GM10847 (cell line): Measurements from ENCODE around the gene CD44.

Source experiments
- POLR2A ChIP-seq: IDR thresholded peaks from 2 replicates; pipeline ENCODE4 v1.6.1; 2011; ENCODE audit not compliant: insufficient read length; ENCODE audit errors: extremely low read depth

Gene CD44

GRCh38 chr11:35277827-35278226 is 138.9 kb downstream of the CD44 start:
- TF ChIP-seq POLR2A = no peak

GRCh38 chr11:35280727-35281126 is 141.8 kb downstream of the CD44 start:
- no peak for TF ChIP-seq POLR2A

GRCh38 chr11:35281169-35281688 is 142.3 kb downstream of the CD44 start:
- no peak for TF ChIP-seq POLR2A
